HepG2 (cell line): ENCODE results near the gene TMEM145. TPM values are rescaled to one million over a fixed set of nuclear protein-coding genes. Genes with fewer than 3 reads are reported as not detected.

Experiments used
- ATAC-seq: fragments of 200-7000 bp; cut with Tn5 transposase; 3 replicates; pipeline ENCODE4 v1.9.1; 2020; ENCODE audit warnings: mild to moderate bottlenecking, moderate library complexity
- BruUV-seq: library from RNA; stranded (reverse); fragments of 400-500 nt; replicated peaks from 2 replicates; lab custom pipeline; 2021; lab: Mats Ljungman, UMichigan
- CTCF ChIA-PET: fragments of 300-600 bp; formaldehyde crosslinking; extraction: SDS; loops from one replicate; lab custom pipeline; 2021; ENCODE audit warnings: low total read pairs, inconsistent platforms, low intra/inter-chr PET ratio; lab: Yijun Ruan, JAX
- POLR2A ChIA-PET: fragments of 350-600 bp; sonication (Branson Sonifier 250); formaldehyde crosslinking; loops from one replicate; lab custom pipeline; 2020; ENCODE audit warnings: antibody characterized with exemption, inconsistent platforms; lab: Yijun Ruan, JAX
- DNase-seq: peaks from one replicate; pipeline ENCODE4 v3.0.0-alpha.2; 2015; ENCODE audit warnings: low spot score
- FAIRE-seq: peaks from 3 replicates; lab custom pipeline; 2011; peaks lifted over from hg19 to GRCh38; lab: Jason Lieb, UNC
- H2AFZ ChIP-seq: one replicate; pipeline ENCODE4 v1.6.1; 2011; ENCODE audit warnings: low read length, inconsistent platforms
- H3K27ac ChIP-seq: fragments of 300-600 bp; 3 replicates; pipeline ENCODE4 v1.8.0; 2011; ENCODE audit warnings: mixed run types, mild to moderate bottlenecking, mixed read lengths, low read length, inconsistent platforms; ENCODE audit not compliant: insufficient read depth; ENCODE audit errors: extremely low read length
- H3K27me3 ChIP-seq, 2 experiments: fragments of 200-600 bp in 1 of 2; 2 replicates in 1 of 2; 3 replicates in 1 of 2; pipeline versions ENCODE4 v1.6.0 to v1.8.0; 2011; ENCODE audit warnings: low read length in 2 of 2, mild to moderate bottlenecking in 2 of 2, moderate library complexity in 2 of 2, inconsistent platforms in 1 of 2; ENCODE audit not compliant: insufficient read depth in 2 of 2, control insufficient read depth in 1 of 2
- H3K36me3 ChIP-seq, 2 experiments: fragments of 200-600 bp in 1 of 2; replicated peaks in 1 of 2; 2 replicates in 1 of 2; 3 replicates in 1 of 2; pipeline versions ENCODE4 v1.5.1 to v1.8.0; 2011; ENCODE audit warnings: low read length in 2 of 2, inconsistent platforms in 1 of 2; ENCODE audit not compliant: insufficient read depth in 2 of 2, control insufficient read depth in 1 of 2
- H3K4me1 ChIP-seq: 2 replicates; pipeline ENCODE4 v1.5.1; 2012; ENCODE audit warnings: low read length, inconsistent platforms; ENCODE audit not compliant: insufficient read depth
- H3K4me2 ChIP-seq: 2 replicates; pipeline ENCODE4 v1.6.0; 2011; ENCODE audit warnings: low read depth, low read length, inconsistent platforms
- H3K4me3 ChIP-seq, 3 experiments: fragments of 200-600 bp in 1 of 3; sonication (generic), shearing (Covaris generic) in 1 of 3; replicated peaks in 1 of 3; 2 replicates each; pipeline ENCODE4 v1.5.1; 2011 to 2016; ENCODE audit warnings: low read length in 3 of 3, inconsistent platforms in 2 of 3, low read depth in 2 of 3, mild to moderate bottlenecking in 2 of 3, control low read depth in 1 of 3, mixed read lengths in 1 of 3; ENCODE audit not compliant: insufficient read depth in 1 of 3
- H3K79me2 ChIP-seq: one replicate; pipeline ENCODE4 v1.6.1; 2011; ENCODE audit warnings: low read length, inconsistent platforms; ENCODE audit not compliant: insufficient read depth
- H3K9ac ChIP-seq: 2 replicates; pipeline ENCODE4 v1.6.0; 2011; ENCODE audit warnings: mild to moderate bottlenecking, low read depth, low read length, inconsistent platforms; ENCODE audit not compliant: insufficient read depth
- H3K9me3 ChIP-seq: 2 replicates; pipeline ENCODE4 v1.5.1; 2012; ENCODE audit warnings: mild to moderate bottlenecking, low read length
- H4K20me1 ChIP-seq: 2 replicates; pipeline ENCODE4 v1.6.0; 2011; ENCODE audit warnings: inconsistent platforms, mild to moderate bottlenecking, low read length, moderate library complexity; ENCODE audit not compliant: insufficient read depth
- ATF7-NPFF ChIP-seq: sonication (generic); formaldehyde crosslinking; IDR thresholded peaks from 2 replicates; pipeline ENCODE4 v1.8.1; 2023; ENCODE audit warnings: mild to moderate bottlenecking, low read depth, missing genetic modification reagents, moderate library complexity
- CBX2 ChIP-seq, 2 experiments: fragments of 200-600 bp in 1 of 2; sonication (generic); formaldehyde crosslinking in 1 of 2; IDR thresholded peaks; 2 replicates each; pipeline versions ENCODE4 v1.7.0 to v1.8.1; 2018 to 2022; ENCODE audit warnings: low read depth in 2 of 2, low read length in 1 of 2, mild to moderate bottlenecking in 1 of 2, missing genetic modification reagents in 1 of 2
- DBP ChIP-seq: sonication (generic); formaldehyde crosslinking; IDR thresholded peaks from 2 replicates; pipeline ENCODE4 v1.4.0; 2020; ENCODE audit warnings: missing genetic modification reagents; ENCODE audit errors: not compliant biosample characterization
- POLR2A ChIP-seq, 2 experiments: IDR thresholded peaks; 2 replicates each; pipeline ENCODE4 v1.6.1; 2011; ENCODE audit warnings: low read depth in 2 of 2, low read length in 2 of 2, mild to moderate bottlenecking in 1 of 2, moderate library complexity in 1 of 2; ENCODE audit not compliant: insufficient read depth in 1 of 2
- SIN3A ChIP-seq: IDR thresholded peaks from 2 replicates; pipeline ENCODE4 v1.6.1; 2011; ENCODE audit warnings: low read depth, mild to moderate bottlenecking, control low read depth, low read length, borderline replicate concordance
- ZNF740 ChIP-seq: sonication (generic); formaldehyde crosslinking; IDR thresholded peaks from 2 replicates; pipeline ENCODE4 v1.4.0; 2020; ENCODE audit warnings: missing genetic modification reagents
- WGBS: methylation state at CpG from one replicate; pipeline ENCODE4 v1.1.6; 2017; ENCODE audit warnings: low lambda C conversion rate; 5-methylcytosine and 5-hydroxymethylcytosine counted together
- in situ Hi-C: cut with HindIII; loops from 2 replicates; pipeline ENCODE4 v1.10.0; 2017; ENCODE audit warnings: low pct_unique_long_range_greater_than_20kb; ENCODE audit not compliant: extremely low pct_ligation_motif_present
- intact Hi-C: fragments of 100-400 bp; cut with micrococcal nuclease; formaldehyde crosslinking; loops from one replicate; pipeline ENCODE4 v1.10.0; 2022; ENCODE audit not compliant: unreplicated experiment
- polyA plus RNA-seq, 8 experiments: library from polyadenylated mRNA; depleted of rRNA in 3 of 8; stranded (reverse) in 7 of 8; unstranded in 1 of 8; fragments of >200 nt; fragmentation: Illumina TruSeq in 4 of 8; extraction: Trizol in 4 of 8; gene quantifications; 2 replicates each; pipeline versions ENCODE4 v1.2.1 to v1.2.3, GENCODE V29; 2011 to 2016; ENCODE audit warnings: low read depth in 4 of 8, missing spikeins in 1 of 8, mixed read lengths in 1 of 8; ENCODE audit not compliant: insufficient read depth in 1 of 8
- total RNA-seq, 5 experiments: library from RNA; depleted of rRNA; stranded (reverse); fragments of >200 nt; fragmentation: Illumina TruSeq; extraction: Trizol; gene quantifications; 2 replicates each; pipeline ENCODE4 v1.2.3, GENCODE V29; 2016; ENCODE audit warnings: low read depth in 1 of 5
- TF ChIP-seq, protein P1 (sequence below): sonication (generic); formaldehyde crosslinking; IDR thresholded peaks from 2 replicates; pipeline ENCODE4 v1.4.0; 2020; ENCODE audit warnings: missing genetic modification reagents, borderline replicate concordance

Gene TMEM145
- total and polyA plus RNA-seq, 2 of the 13 experiments (the other 11 are each of a cell fraction or from before 2014, with no cell fraction given) = 0.07 to 5.1 TPM

DNA sequence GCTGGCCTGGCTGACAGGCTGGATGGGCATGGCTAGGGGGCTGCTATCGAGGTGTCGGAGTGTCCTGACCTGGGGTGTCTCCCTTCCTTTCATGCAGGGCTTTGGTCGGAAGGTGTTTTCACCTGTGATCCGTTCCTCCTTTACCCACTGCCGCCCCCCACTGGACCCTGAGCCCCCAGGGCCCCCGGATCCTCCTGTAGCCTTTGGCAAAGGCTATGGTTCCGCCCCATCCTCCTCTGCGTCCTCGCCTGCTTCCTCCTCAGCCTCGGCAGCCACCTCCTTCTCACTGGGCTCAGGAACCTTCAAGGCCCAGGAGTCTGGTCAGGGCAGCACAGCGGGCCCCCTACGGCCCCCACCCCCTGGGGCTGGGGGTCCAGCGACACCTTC lies 23.0 kb upstream of the TMEM145 start:
- ATAC-seq (no peak), FAIRE-seq (no peak), DNase-seq (no peak)
- Histone ChIP-seq H2AFZ (no peak overlapping the region), H3K9me3 (no peaks in the 10 kb centered on the region), H3K9ac (no peak overlapping the region), H3K4me1 (peaks cover 12% of the 10 kb centered on the region), H3K27me3 (no peaks in the 10 kb centered on the region), H3K79me2 (peaks cover 11% of the 10 kb centered on the region), H4K20me1 (peaks cover 5% of the 10 kb centered on the region; the same call in 1 of the 2 replicates), H3K4me3 (no peak overlapping the region), H3K36me3 (peaks cover 33 to 76% of the 10 kb centered on the region in 2 experiments; a peak in 4 of 5 replicates), H3K27ac (no peak overlapping the region), H3K4me2 (no peak overlapping the region)
- no TSS peak for BruUV-seq
- TF ChIP-seq ATF7-NPFF (CRISPR knock-in tag) = no peak
- peak in 1 of 2 experiments; percentile 34; a peak in 1 of 4 replicates for TF ChIP-seq POLR2A (IDR thresholded peaks at IDR 0.05; ENCODE audit: insufficient read depth in 1 of 2, low read depth in 2 of 2, low read length in 2 of 2)
- intact Hi-C loops = loop anchor here (2.0 kb wide), 1 partner anchor 155 kb away; no protein-coding TSS in a partner anchor
- CTCF ChIA-PET = interaction anchor here (0.7 to 3.1 kb wide), 7 partner anchors 10 to 182 kb away, joined by 3 to 34 read pairs (median 5); partner anchors contain the start of gene MEGF8
- in situ Hi-C loops = loop anchor here (5.0 kb wide), 1 partner anchor 158 kb away; the partner anchor contains the start of gene POU2F2
- POLR2A ChIA-PET = interaction anchor here (1.0 to 1.4 kb wide), 2 partner anchors 45 to 47 kb away, joined by 4 to 7 read pairs; no protein-coding TSS in a partner anchor
- 99% methylated on average over 10 of the region's 13 CpGs for WGBS

GRCh38 chr19:42290523-42291434 lies 22.3 kb upstream of the TMEM145 start:
- Histone ChIP-seq H3K4me1 (peaks cover 6% of the 10 kb centered on the region), H3K4me2 (no peak overlapping the region), H3K27me3 (no peaks in the 10 kb centered on the region), H3K9ac (no peak overlapping the region), H3K36me3 (peaks cover 33 to 76% of the 10 kb centered on the region in 2 experiments; a peak in 4 of 5 replicates), H2AFZ (no peak overlapping the region), H4K20me1 (no peaks in the 10 kb centered on the region; the same call in 1 of the 2 replicates), H3K27ac (no peak overlapping the region), H3K79me2 (peaks cover 5% of the 10 kb centered on the region), H3K9me3 (no peaks in the 10 kb centered on the region), H3K4me3 (no peak overlapping the region)
- intact Hi-C loops = loop anchor here (1.0 to 2.0 kb wide), 2 partner anchors 47 to 156 kb away; no protein-coding TSS in a partner anchor
- in situ Hi-C loops = loop anchor here (5.0 kb wide), 1 partner anchor 158 kb away; the partner anchor contains the start of gene POU2F2
- peak; percentile 37 for FAIRE-seq
- peak; percentile 61 for DNase-seq
- ChIA-PET POLR2A (interaction anchor here (1.0 to 1.4 kb wide), 2 partner anchors 46 to 48 kb away, joined by 4 to 7 read pairs; no protein-coding TSS in a partner anchor), CTCF (interaction anchor here (0.6 to 3.1 kb wide), 9 partner anchors 8 to 183 kb away, joined by 3 to 34 read pairs (median 4); partner anchors contain the start of genes MEGF8 and ZNF526)
- WGBS = 94% methylated on average over 14 of the region's 31 CpGs
- peak; percentile 81 for ATAC-seq
- BruUV-seq = no TSS peak
- no peak for TF ChIP-seq DBP (CRISPR knock-in tag)
- TF ChIP-seq, protein P1, sequence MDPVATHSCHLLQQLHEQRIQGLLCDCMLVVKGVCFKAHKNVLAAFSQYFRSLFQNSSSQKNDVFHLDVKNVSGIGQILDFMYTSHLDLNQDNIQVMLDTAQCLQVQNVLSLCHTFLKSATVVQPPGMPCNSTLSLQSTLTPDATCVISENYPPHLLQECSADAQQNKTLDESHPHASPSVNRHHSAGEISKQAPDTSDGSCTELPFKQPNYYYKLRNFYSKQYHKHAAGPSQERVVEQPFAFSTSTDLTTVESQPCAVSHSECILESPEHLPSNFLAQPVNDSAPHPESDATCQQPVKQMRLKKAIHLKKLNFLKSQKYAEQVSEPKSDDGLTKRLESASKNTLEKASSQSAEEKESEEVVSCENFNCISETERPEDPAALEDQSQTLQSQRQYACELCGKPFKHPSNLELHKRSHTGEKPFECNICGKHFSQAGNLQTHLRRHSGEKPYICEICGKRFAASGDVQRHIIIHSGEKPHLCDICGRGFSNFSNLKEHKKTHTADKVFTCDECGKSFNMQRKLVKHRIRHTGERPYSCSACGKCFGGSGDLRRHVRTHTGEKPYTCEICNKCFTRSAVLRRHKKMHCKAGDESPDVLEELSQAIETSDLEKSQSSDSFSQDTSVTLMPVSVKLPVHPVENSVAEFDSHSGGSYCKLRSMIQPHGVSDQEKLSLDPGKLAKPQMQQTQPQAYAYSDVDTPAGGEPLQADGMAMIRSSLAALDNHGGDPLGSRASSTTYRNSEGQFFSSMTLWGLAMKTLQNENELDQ = no peak
- no peak for TF ChIP-seq CBX2 (IDR thresholded peaks at IDR 0.05; ENCODE audit: low read depth, low read length)
- no peak for TF ChIP-seq CBX2 (CRISPR knock-in tag; IDR thresholded peaks at IDR 0.05; ENCODE audit: low read depth)
- 0 out of 2 replicates have a peak, but pooled peaks have one; percentile 39 for TF ChIP-seq ZNF740 (CRISPR knock-in tag)
- TF ChIP-seq SIN3A = no peak
